Measurements from ENCODE around the gene LACTBL1. TPM values are rescaled to one million over a fixed set of nuclear protein-coding genes. Genes with fewer than 3 reads are reported as not detected.
"Not testable (repeated sequence)": the region's sequence is repeated elsewhere in the genome, so short reads cannot be mapped to it uniquely, and the experiment has no call there.

The LACTBL1 gene, protein sequence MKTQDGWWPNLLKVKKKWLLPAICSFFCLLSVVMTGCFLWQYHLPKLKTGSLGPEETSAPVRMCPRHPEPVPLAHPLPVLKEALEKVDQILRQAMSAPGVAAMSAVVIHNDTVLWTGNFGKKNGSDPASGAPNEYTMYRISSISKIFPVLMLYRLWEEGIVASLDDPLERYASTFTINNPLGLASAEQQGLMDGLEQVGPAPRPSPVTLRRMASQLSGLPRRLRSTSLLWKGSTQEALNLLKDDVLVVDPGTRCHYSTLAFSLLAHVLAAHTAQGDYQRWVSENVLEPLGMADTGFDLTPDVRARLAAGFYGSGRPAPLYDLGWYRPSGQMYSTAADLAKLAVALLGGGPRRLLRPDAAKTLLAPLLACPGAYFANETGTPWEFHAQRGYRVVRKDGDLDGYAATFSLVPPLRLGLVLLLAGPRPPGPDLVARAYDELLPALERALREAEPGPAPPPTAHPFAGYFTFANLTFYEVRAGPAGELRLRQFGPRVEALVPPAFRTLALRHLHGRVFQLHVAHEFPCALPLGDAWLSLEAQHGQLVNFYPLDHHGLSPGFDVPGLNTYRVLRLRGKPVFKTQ
- not detected for total RNA-seq

DNA sequence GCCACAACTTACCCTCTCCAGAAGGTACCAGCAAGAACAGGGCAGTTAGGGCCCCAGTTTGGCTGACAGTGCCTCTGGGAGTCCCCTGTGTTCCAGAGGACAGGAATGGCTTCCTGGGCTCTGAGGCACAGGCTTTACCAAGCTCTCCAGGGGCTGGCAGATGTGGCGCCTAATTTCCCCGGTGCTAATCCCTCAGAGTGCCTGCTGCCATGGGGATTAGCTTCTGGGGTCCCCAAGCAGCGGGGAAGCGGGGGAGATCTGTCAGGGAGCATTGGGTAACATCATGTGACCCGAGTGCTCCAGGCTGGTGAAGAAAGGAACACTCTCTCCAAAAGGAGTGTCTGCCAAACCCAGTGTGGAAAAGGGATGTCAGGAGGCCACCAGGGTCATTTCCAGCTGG lies at the start of gene LACTBL1:
Gene LACTBL1 (minus strand): TSS at position 107 of the 400 bp plus-strand sequence. CDS start 550 bp downstream, outside the sequence.
- Mint-ChIP-seq H3K27me3 (peaks cover 55% of the 10 kb centered on the region), H3K9me3 (no peaks in the 10 kb centered on the region), H3K36me3 (ENCODE audit: low read depth) (no peaks in the 10 kb centered on the region), H3K4me1 (no peaks in the 10 kb centered on the region), H3K27ac (no peak within 1 kb of the TSS), H3K4me3 (no peak within 1 kb of the TSS)
- ATAC-seq (replicated peaks) = no peak

DNA sequence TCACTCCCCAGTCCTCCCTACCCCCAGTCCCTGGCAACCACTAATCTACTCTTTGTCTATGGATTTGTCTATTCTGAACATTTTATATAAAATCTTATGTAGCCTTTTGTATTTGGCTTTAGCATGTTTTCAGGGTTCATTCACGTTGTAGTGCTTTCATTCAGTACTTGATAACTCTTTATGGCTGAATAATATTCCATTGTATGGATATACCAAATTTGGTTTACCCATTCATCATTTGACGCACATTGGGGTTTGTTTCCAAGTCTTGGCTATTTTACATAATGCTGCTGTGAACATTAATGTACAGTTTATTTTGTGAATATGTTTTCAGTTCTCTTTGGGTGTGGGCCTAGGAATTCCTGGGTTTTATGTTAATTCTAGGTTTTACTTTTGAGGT lies 49.2 kb upstream of the LACTBL1 start:
- ATAC-seq (replicated peaks) = no peak
- H3K9me3 Mint-ChIP-seq = peaks cover 5% of the 10 kb centered on the region
- no peaks in the 10 kb centered on the region for H3K27me3 Mint-ChIP-seq
- no peak overlapping the region for H3K27ac Mint-ChIP-seq
- peak overlapping the region; percentile 91 for H3K4me3 Mint-ChIP-seq
- peaks cover 40% of the 10 kb centered on the region for H3K4me1 Mint-ChIP-seq
- peaks cover 7% of the 10 kb centered on the region for H3K36me3 Mint-ChIP-seq (ENCODE audit: low read depth)

DNA sequence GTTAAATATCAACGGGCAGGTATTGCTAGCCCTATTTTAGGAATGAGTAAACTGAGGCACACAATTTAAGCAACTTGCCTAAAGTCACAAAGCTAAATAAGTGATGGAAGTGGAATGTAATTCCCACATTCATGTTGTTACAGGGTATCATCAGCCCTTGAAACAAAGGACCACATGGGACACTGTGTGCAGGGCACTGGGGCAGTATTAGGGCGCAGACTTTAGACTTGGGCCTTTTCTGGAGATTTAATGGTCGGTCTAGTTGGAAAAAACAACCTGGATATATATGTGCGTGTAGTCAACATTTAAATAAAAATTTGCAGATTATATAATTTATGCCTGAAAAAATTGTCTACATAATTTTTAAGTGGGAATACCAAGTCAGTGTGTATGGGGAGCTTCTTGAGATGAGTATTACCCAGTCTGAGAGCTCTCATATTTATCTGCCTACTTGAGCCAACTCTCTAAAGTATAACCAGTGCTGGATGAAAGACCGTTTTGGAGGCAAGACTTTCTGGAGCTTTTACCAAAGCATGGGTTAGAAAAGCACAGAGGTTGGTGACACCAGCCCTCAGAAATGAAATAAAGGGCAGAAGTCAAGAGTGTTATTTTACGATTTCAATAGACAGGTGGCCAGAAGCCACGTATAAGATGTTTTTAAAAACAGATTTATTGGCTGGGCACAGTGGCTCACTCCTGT lies 48.2 kb upstream of the LACTBL1 start:
- peak overlapping the region; percentile 86 for H3K27ac Mint-ChIP-seq
- H3K36me3 Mint-ChIP-seq (ENCODE audit: low read depth) = peaks cover 7% of the 10 kb centered on the region
- peak overlapping the region; percentile 91 for H3K4me3 Mint-ChIP-seq
- no peaks in the 10 kb centered on the region for H3K27me3 Mint-ChIP-seq
- H3K9me3 Mint-ChIP-seq = peaks cover 5% of the 10 kb centered on the region
- H3K4me1 Mint-ChIP-seq = peaks cover 35% of the 10 kb centered on the region
- ATAC-seq (replicated peaks) = no peak

DNA sequence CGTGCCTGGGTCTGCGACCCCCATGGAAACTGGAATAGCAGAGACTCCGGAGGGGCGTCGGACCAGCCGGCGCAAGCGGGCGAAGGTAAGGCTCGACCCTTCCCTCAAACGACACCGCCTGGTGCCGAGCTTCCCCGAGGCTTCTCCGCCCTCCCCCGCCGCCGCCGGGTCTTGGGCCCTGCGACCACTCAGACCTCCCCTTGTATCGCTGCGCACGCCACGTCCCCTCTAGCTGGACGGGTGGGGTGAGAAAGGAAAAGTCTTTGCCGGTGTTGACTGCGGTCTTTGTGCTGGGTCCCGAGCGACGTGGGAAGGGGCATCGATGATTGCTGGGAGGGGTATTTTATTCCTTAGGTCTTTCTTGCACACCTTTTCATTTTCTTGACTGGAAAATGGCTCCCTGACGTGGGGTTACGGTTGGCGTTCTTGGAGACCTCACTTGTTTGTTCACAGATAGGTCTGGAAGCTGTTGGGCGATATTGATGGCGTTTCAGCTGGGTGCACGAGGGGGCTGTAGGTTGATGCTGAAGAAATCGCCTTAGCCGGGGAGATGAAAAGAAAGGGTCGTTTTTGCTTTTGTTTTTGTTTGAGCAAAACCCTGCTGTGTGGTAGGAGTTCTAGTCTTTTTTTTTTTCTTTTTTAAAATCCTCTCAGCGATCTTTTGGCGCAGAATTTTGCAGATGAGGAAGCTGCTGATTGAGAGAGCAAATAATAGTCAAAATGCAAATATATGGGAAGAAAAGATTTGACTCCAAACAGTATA lies 47.4 kb upstream of the LACTBL1 start:
- ATAC-seq (replicated peaks) = peak; percentile 20
- Mint-ChIP-seq H3K27me3 (no peaks in the 10 kb centered on the region), H3K4me1 (peaks cover 35% of the 10 kb centered on the region), H3K27ac (peak overlapping the region; percentile 86), H3K36me3 (ENCODE audit: low read depth) (peaks cover 7% of the 10 kb centered on the region), H3K9me3 (peaks cover 5% of the 10 kb centered on the region), H3K4me3 (peak overlapping the region; percentile 91)

DNA sequence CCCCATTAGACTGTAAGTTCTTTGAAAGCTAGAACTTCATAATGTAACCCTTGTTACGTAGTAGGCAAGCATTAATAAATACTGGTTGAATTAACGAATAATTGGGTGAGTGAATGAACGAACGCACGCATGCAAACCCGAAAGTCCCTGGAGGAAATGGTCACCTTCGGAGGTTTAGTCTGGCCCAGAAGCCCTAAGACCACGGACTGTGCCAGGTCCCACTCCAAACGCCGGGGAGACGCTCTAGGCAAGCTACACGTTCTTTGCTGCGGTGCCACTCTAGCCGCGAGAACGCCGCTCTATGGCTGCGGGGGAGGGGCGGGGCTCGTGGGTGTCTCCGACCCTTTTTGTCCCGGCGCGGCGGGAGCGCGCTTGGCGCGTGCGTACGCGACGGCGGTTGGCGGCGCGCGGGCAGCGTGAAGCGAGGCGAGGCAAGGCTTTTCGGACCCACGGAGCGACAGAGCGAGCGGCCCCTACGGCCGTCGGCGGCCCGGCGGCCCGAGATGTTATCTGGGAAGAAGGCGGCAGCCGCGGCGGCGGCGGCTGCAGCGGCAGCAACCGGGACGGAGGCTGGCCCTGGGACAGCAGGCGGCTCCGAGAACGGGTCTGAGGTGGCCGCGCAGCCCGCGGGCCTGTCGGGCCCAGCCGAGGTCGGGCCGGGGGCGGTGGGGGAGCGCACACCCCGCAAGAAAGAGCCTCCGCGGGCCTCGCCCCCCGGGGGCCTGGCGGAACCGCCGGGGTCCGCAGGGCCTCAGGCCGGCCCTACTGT lies 46.6 kb upstream of the LACTBL1 start, which contains the start of gene KDM1A:
Gene KDM1A (plus strand): TSS at position 375 of the 769 bp plus-strand sequence. CDS start 129 bp downstream, at position 504.
- peak; percentile 95 for ATAC-seq (replicated peaks)
- Mint-ChIP-seq H3K4me1 (peaks cover 30% of the 10 kb centered on the region), H3K36me3 (ENCODE audit: low read depth) (peaks cover 7% of the 10 kb centered on the region), H3K4me3 (peak within 1 kb of the TSS; percentile 91), H3K27me3 (no peaks in the 10 kb centered on the region), H3K27ac (peak within 1 kb of the TSS; percentile 86), H3K9me3 (peaks cover 5% of the 10 kb centered on the region)

DNA sequence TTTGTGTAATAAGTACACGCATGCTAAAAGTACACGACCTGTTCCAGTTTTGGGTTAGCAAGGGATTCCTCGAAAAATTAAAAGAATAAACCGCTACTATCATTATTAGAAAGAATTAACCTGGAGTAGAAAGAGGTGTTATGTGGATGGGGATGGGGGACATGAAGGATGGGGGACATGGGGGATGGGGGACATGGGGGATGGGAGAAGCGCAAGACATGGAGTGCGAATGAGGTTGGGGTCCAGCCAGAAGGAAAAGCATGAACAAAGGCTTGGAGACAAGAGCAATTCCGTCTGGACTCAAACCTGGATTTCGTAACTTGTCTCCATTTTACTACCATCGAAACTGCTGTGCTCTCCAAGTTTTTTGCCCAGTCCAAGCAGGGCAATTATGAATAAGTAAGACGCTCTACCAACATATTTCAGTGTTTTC lies 46.0 kb upstream of the LACTBL1 start:
- peak overlapping the region; percentile 86 for H3K27ac Mint-ChIP-seq
- no peaks in the 10 kb centered on the region for H3K27me3 Mint-ChIP-seq
- peaks cover 30% of the 10 kb centered on the region for H3K4me1 Mint-ChIP-seq
- peak; percentile 6 for ATAC-seq (replicated peaks)
- H3K36me3 Mint-ChIP-seq (ENCODE audit: low read depth) = peaks cover 7% of the 10 kb centered on the region
- peaks cover 5% of the 10 kb centered on the region for H3K9me3 Mint-ChIP-seq
- peak overlapping the region; percentile 91 for H3K4me3 Mint-ChIP-seq

DNA sequence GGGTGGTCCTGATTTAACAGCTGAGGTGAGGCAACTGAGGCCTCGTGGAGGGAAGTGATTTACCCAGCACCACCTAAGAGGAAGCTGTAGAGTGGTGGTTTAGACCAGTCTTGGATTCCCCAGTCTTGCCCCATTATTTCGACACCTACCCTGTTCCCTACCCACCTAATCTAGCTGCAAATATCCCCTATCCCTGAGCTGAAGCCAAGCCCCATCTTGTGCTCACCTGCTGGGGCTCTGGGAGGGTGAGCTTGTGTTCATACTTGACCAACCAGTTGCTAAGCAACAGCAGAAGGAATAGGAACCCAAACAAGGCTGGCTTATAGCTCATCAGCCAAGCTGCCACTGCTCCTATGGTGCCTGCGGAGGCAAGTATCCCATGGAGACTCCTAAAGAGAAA lies 41.0 kb upstream of the LACTBL1 start:
- Mint-ChIP-seq H3K4me3 (no peak overlapping the region), H3K4me1 (peaks cover 6% of the 10 kb centered on the region), H3K36me3 (ENCODE audit: low read depth) (no peaks in the 10 kb centered on the region), H3K27ac (no peak overlapping the region), H3K27me3 (no peaks in the 10 kb centered on the region), H3K9me3 (no peaks in the 10 kb centered on the region)
- no peak for ATAC-seq (replicated peaks)

DNA sequence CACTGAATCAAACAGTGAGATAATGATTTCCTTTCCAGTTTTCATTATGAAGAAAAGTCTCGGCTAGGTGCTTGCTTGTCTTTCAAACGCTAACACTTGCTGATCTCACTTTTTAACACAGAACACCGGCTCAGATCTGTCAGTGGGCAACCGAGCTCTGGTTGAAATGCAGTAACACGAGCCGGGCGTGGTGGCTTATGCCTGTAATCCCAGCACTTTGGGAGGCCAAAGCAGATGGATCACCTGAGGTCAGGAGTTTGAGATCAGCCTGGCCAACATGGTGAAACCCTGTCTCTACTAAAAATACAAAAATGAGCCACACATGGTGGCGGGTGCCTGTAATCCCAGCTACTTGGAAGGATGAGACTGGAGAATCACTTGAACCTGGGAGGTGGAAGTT lies 37.4 kb upstream of the LACTBL1 start:
- H3K4me1 Mint-ChIP-seq; H3K9me3 Mint-ChIP-seq; H3K4me3 Mint-ChIP-seq; ATAC-seq (replicated peaks); H3K27ac Mint-ChIP-seq; H3K36me3 Mint-ChIP-seq (ENCODE audit: low read depth); H3K27me3 Mint-ChIP-seq: not testable (repeated sequence)

DNA sequence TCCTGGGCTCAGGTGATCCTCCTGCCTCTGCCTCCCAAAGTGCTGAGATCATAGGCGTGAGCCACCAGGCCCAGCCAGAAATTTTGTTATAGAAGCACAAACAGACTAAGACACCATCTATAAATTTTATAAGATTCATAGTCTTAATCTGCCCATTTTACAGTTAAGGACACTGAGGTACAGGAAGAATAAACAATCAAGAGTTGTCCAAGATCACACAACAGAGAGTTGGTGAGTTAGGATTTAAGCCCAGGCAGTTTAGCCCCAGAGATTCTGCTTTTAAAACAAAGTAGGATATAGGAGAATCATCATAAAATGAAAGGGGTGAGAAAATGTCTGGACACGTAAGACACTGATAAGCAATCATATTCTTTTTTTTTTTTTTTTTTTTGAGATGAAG lies 36.2 kb upstream of the LACTBL1 start:
- no peaks in the 10 kb centered on the region for H3K36me3 Mint-ChIP-seq (ENCODE audit: low read depth)
- no peaks in the 10 kb centered on the region for H3K27me3 Mint-ChIP-seq
- no peaks in the 10 kb centered on the region for H3K4me1 Mint-ChIP-seq
- H3K9me3 Mint-ChIP-seq = no peaks in the 10 kb centered on the region
- no peak overlapping the region for H3K27ac Mint-ChIP-seq
- no peak for ATAC-seq (replicated peaks)
- H3K4me3 Mint-ChIP-seq = no peak overlapping the region

DNA sequence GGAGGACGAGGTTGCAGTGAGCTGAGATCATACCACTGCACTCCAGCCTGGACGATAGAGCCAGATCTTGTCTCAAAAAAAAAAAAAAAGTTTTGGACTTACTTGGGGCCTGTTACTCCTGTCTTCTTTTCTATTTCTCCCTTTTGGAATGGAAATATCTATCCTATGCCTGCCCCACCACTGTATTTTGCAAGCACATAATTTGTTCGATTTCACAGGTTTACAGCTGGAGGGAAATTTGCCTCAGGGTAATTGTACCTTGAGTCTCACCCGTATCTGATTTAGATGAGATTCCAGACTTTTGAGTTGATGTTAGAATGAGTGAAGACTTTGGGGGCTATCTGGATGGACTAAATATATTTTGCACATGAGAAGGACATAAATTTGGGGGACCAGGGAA lies 34.4 kb upstream of the LACTBL1 start:
- ATAC-seq (replicated peaks) = no peak
- Mint-ChIP-seq H3K36me3 (ENCODE audit: low read depth) (no peaks in the 10 kb centered on the region), H3K9me3 (no peaks in the 10 kb centered on the region), H3K4me3 (no peak overlapping the region), H3K27me3 (no peaks in the 10 kb centered on the region), H3K27ac (no peak overlapping the region), H3K4me1 (no peaks in the 10 kb centered on the region)

DNA sequence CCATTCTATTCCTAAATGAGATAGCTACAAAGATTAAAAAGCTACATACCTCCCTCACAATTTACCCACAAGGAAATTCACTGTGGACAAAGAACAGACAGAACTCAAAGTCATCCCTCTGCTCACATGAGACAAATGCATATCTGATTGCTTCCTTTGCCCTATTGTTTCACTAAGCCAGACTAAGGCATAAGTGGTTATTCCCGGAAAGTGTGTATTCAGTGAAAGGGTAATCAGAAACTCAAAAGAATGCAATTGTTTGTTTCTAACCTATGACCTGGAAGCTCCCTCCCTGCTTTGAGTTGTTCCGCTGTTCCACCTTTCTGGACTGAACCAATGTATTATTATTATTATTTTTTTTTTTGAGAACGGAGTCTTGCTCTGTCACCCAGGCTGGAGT lies 32.1 kb upstream of the LACTBL1 start:
- H3K36me3 Mint-ChIP-seq (ENCODE audit: low read depth); H3K9me3 Mint-ChIP-seq; ATAC-seq (replicated peaks); H3K4me3 Mint-ChIP-seq; H3K27ac Mint-ChIP-seq; H3K27me3 Mint-ChIP-seq; H3K4me1 Mint-ChIP-seq: not testable (repeated sequence)

DNA sequence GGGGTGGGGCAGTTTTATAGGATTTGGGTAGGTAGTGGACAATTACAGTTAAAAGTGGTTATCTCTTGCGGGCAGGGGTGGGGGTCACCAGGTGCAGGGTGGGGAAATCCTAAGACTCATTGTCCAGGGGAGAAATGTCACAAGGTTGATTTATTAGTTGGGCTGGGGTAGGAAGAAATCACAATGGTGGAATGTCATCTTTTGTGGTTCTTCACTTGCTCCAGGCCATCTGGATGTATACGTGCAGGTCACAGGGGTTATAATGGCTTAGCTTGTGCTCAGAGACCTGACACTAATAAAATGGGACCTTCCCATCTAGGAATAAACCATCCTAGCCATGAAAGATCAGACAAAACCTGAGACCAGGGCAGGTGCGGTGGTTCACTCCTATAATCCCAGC lies 31.4 kb upstream of the LACTBL1 start:
- no peak overlapping the region for H3K4me3 Mint-ChIP-seq
- no peaks in the 10 kb centered on the region for H3K27me3 Mint-ChIP-seq
- no peak overlapping the region for H3K27ac Mint-ChIP-seq
- no peaks in the 10 kb centered on the region for H3K4me1 Mint-ChIP-seq
- H3K9me3 Mint-ChIP-seq = no peaks in the 10 kb centered on the region
- no peaks in the 10 kb centered on the region for H3K36me3 Mint-ChIP-seq (ENCODE audit: low read depth)
- ATAC-seq (replicated peaks) = no peak

DNA sequence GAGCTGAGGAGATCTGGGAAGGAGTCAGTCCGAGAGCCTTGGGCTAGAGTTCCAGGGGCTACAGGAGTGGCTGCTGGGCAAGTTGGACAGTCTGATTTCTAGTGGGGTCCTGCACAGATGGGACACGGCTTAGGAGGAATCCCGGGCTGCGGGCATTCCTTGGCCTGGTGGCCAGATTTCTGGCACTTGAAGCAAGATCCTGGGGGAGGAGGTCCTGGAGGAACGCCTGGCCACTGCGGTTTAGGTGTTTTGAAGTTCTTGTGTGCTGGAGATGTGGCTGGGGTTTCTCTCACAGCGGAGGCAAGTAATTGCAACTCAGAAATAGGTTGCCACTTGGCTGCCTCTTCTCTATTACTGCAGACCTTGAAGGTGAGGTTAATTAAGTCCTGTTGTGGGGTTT lies 29.6 kb upstream of the LACTBL1 start:
- H3K27ac Mint-ChIP-seq, H3K4me1 Mint-ChIP-seq: not testable (repeated sequence)

DNA sequence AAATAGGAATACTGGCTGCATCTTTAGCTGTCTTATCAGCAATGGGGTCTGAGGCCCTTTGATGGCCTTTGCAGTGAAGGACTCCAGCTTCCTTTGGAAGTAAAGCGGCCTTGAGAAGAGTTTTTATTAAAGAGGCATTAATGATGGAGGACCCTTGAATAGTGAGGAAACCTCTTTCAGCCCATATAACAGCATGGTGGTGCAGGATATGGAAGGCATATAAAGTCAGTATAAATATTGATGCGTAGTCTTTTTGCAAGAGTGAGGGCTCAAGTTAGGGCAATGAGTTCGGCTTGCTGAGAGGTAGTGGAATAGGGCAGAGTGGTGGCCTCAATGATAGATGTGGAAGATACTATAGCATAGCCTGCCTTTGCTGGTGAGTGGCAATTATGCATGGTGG lies 27.5 kb upstream of the LACTBL1 start:
- H3K4me3 Mint-ChIP-seq; H3K27ac Mint-ChIP-seq; H3K9me3 Mint-ChIP-seq; H3K4me1 Mint-ChIP-seq; ATAC-seq (replicated peaks); H3K27me3 Mint-ChIP-seq; H3K36me3 Mint-ChIP-seq (ENCODE audit: low read depth): not testable (repeated sequence)

More for the DNA sequence above, 29.6 kb upstream of the LACTBL1 start:
- ATAC-seq (replicated peaks); H3K4me3 Mint-ChIP-seq; H3K27me3 Mint-ChIP-seq; H3K9me3 Mint-ChIP-seq; H3K36me3 Mint-ChIP-seq (ENCODE audit: low read depth): not testable (repeated sequence)
